GM13977 (cell line): Measurements from ENCODE around the gene TWSG1.

ENCODE experiments used
- DNase-seq: peaks from one replicate; pipeline ENCODE4 v3.0.0; 2012; ENCODE audit warnings: low spot score
- in situ Hi-C: fragments of 300-500 bp; cut with MboI; formaldehyde crosslinking; loops from one replicate; pipeline ENCODE4 v1.12.0; 2022; ENCODE audit warnings: low sequenced_read_pairs, low pct_unique_long_range_greater_than_20kb, mixed read lengths, inconsistent platforms; ENCODE audit not compliant: unreplicated experiment
- TF ChIP-seq, protein P1 (sequence below): IDR thresholded peaks from 2 replicates; pipeline ENCODE4 v1.5.1; 2012; ENCODE audit warnings: mild to moderate bottlenecking, control low read depth; ENCODE audit not compliant: insufficient read depth; ENCODE audit errors: extremely low read depth, missing control alignments

TWSG1 gene

DNA sequence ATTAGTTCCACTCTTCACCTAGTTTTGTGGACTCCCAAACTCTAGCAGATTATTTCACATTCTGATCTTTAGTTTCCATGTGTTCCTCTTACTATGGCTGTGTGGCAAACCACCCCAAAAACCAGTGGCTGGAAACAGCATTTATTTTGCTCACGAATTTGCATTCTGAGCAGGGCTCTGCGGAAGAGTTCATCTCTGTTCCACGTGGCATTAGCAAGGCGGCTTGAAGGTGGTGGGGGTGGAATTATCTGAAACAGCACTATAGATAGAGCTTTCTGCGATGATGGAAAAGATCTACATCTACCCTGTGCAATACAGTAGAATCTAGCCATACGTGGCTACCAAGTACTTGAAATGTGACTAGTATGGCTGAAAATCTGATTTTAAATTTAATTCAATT lies 5.9 kb downstream of the TWSG1 start:
- no peak for DNase-seq
- in situ Hi-C loops: no loop called here
- TF ChIP-seq, protein P1, sequence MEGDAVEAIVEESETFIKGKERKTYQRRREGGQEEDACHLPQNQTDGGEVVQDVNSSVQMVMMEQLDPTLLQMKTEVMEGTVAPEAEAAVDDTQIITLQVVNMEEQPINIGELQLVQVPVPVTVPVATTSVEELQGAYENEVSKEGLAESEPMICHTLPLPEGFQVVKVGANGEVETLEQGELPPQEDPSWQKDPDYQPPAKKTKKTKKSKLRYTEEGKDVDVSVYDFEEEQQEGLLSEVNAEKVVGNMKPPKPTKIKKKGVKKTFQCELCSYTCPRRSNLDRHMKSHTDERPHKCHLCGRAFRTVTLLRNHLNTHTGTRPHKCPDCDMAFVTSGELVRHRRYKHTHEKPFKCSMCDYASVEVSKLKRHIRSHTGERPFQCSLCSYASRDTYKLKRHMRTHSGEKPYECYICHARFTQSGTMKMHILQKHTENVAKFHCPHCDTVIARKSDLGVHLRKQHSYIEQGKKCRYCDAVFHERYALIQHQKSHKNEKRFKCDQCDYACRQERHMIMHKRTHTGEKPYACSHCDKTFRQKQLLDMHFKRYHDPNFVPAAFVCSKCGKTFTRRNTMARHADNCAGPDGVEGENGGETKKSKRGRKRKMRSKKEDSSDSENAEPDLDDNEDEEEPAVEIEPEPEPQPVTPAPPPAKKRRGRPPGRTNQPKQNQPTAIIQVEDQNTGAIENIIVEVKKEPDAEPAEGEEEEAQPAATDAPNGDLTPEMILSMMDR: no peak

DNA sequence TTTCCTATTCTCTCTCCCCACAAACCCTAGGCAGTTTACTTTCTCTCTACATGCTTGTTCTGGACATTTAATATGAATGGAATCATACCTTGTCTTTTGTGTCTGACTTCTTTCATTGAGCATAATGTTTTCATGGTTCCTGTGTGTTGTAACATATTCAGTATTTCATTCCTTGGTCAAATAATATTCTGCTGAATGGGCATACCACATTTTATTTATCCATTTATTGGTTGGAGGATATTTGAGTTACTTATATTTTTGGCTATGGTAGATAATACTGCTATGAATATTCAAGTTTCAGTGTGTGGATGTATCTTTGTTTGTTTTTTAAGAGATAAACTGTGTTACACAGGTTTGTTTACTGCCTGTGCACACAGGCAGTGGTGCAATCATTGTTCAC lies 9.0 kb downstream of the TWSG1 start:
- DNase-seq: no peak
- in situ Hi-C loops: no loop called here
- TF ChIP-seq, protein P1: no peak

DNA sequence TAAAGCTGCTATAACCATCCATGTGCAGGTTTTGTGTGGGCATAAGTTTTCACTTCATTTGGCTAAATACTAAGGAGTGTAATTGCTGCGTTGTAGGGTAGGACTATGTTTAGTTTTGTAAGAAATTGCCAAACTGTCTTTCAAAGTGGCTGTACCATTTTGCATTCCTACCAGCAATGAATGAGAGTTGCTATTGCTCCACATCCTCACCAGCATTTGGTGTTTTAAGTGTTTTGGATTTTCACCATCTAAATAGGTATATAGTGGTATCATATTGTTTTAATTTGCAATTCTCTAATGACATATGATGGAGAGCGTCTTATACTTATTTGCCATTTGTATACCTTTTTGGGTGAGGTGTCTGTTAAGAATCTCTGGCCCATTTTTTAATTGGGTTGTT lies 12.2 kb downstream of the TWSG1 start:
- in situ Hi-C loops: no loop called here
- TF ChIP-seq, protein P1: no peak
- no peak for DNase-seq

DNA sequence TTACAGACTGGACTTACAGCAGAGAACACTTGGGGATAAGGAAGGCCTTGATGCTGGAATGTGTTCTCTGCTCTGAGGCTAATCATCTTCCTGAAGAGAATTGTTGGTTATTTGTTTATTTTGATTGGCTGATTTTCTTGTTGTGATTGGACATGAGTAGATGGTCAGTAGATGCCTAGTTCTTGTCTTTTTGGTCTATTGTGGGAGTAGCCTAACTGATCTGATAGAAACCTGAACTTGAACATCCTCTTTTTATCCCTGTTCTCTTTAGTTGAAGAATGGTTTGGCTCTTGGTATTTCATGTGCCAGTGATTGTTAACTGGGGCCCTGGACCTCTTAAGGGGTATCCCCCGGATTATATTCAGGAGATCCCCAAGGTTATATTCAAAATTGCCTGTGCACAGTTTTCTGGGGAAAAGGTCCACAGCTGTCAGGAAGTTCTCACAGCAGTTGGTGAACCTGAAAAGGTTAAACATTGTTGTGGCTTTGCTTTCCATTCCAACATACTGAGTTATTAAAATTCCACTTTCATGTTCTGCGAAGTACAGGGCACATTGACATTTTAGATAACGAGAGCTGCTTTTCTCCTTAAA lies 13.6 kb downstream of the TWSG1 start:
- TF ChIP-seq, protein P1: no peak

DNA sequence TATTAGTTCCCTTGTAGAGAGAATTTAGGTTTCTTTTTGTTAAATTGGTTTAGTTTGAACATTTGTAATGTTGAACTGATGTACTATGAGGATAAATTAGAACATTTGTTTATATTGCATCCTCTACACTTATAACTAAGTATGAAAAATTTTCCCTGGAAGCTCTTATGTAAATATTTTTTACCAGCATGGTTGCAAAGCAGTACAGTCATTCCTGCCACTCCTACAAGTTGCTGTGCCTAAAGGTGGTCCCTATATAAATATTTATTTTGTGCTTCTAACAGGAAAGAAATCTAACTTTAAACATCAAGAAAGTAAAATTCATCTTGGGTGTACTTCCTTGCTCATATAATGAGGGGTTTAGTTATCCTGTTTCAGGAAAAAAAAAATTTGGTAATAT lies 14.2 kb downstream of the TWSG1 start:
- TF ChIP-seq, protein P1: no peak
- in situ Hi-C loops: no loop called here
- DNase-seq: no peak

More for the DNA sequence above, 13.6 kb downstream of the TWSG1 start:
- in situ Hi-C loops: no loop called here
- DNase-seq: peak; percentile 22

DNA sequence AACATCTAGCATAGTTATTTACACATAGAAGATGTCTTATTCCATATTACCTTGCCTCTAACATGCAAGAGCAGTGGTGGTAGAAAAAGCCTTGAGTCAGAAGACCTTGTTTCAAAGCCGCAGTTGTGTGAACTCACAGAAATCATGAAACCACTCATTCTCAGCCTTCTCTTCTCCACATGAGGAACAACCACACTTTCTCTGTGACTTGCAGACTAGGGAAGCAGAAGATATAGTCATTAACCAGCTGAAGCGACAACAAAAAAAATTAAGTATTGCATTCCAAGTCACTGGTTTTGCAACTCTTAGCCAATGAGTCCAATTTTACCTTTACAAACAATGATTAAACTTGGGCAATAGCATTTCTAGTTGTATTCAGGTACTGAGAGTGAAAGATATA lies 19.0 kb downstream of the TWSG1 start:
- TF ChIP-seq, protein P1: no peak
- DNase-seq: peak; percentile 43
- in situ Hi-C loops: no loop called here
